Vagina (tissue), 2 donors: ENCODE results near the gene PTPRA. TPM values are rescaled to one million over a fixed set of nuclear protein-coding genes. Genes with fewer than 3 reads are reported as not detected.

Source experiments
- DNase-seq, 2 donors: peaks; one replicate each; pipeline ENCODE4 v3.0.0-alpha.2; 2017; ENCODE audit errors: extremely low spot score in 2 of 2
- H3K27ac ChIP-seq: fragments of 200-600 bp; sonication (generic); one replicate; pipeline ENCODE4 v1.5.1; 2019
- H3K27me3 ChIP-seq: fragments of 200-600 bp; sonication (generic); one replicate; pipeline ENCODE4 v1.5.1; 2019
- H3K36me3 ChIP-seq, 2 donors: fragments of 200-600 bp; sonication (generic); one replicate each; pipeline ENCODE4 v1.5.1; 2017 to 2019
- H3K4me1 ChIP-seq: fragments of 200-600 bp; sonication (generic); one replicate; pipeline ENCODE4 v1.5.1; 2019
- H3K4me3 ChIP-seq, 2 donors: fragments of 200-600 bp; sonication (generic); 1 replicate in 1 of 2; 2 replicates in 1 of 2; pipeline ENCODE4 v1.5.1; 2016 to 2019
- H3K9me3 ChIP-seq: fragments of 200-600 bp; sonication (generic); one replicate; pipeline ENCODE4 v1.5.1; 2019
- POLR2A ChIP-seq, 2 donors: fragments of 450-650 bp; IDR thresholded peaks; one replicate each; pipeline ENCODE4 v1.6.1; 2017; ENCODE audit warnings: antibody characterized with exemption in 2 of 2, mild to moderate bottlenecking in 2 of 2, moderate library complexity in 2 of 2
- POLR2AphosphoS5 ChIP-seq, 2 donors: sonication (generic); formaldehyde crosslinking; IDR thresholded peaks; one replicate each; pipeline ENCODE4 v1.9.0; 2017; ENCODE audit warnings: antibody characterized with exemption in 2 of 2, mild to moderate bottlenecking in 2 of 2, low read depth in 1 of 2; ENCODE audit not compliant: insufficient read depth in 1 of 2
- intact Hi-C: fragments of 100-400 bp; cut with DNase I; formaldehyde crosslinking; loops from one replicate; pipeline ENCODE4 v1.15.1; 2023
- total RNA-seq: library from RNA; depleted of rRNA; stranded (reverse); fragments of >200 nt; gene quantifications from one replicate; pipeline ENCODE4 v1.2.3, GENCODE V29; 2016
- TF ChIP-seq, protein P1 (sequence below), 3 experiments: fragments of 450-650 bp in 2 of 3; fragments of 200-600 bp in 1 of 3; sonication (generic) in 1 of 3; IDR thresholded peaks; one replicate each; pipeline ENCODE4 v1.5.1; 2017 to 2019; ENCODE audit warnings: antibody characterized with exemption in 3 of 3, mild to moderate bottlenecking in 2 of 3, moderate library complexity in 2 of 3

The PTPRA gene
- total RNA-seq, 1 donor from 2014 or later = 45.7 TPM

DNA sequence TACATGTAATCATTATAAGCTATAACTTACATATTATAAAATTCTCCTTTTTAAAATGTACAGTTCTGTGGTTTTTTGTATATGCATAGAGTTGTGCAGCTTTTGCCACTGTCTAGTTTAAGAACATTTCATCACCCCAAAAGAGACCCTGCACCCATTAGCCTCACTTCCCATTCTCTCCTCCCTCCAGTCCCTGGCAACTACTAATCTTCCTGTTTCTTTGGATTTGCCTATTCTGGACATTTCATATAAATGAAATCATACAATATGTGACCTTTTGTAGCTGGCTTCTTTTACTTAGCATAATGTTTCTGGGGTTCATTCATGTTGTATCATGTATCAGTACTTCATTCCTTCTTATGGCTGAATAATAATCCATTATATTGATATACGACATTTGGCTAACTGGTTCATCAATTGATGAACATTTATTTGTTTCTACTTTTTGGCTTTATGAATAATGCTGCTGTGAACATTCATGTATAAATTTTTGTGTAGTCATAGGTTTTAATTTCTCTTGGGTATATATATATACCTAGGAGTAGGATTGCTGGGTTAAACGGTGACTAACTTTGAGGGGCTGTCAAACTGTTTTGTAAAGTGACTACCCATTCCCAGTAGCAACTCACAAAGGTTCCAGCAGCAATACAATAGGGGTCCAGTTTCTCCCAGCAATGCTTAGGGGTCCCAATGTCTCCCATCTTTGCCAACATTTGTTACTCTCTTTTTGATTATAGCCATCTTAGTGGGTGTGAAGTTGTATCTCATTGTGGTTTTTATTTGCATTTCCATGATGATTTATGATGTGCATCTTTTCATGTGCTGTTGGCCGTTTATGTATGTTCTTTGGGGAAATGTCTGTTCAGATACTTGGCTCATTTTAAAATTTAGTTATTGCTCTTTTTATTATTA, 10.7 kb downstream of the PTPRA start:
- Histone ChIP-seq H3K27me3 (no peaks in the 10 kb centered on the region), H3K9me3 (no peaks in the 10 kb centered on the region), H3K4me1 (peaks cover 37% of the 10 kb centered on the region), H3K4me3 (no peak overlapping the region), H3K27ac (no peak overlapping the region), H3K36me3 (no peaks in the 10 kb centered on the region)
- no peak for DNase-seq
- TF ChIP-seq POLR2A (IDR thresholded peaks at IDR 0.05) (no peak), POLR2AphosphoS5 (IDR thresholded peaks at IDR 0.05; ENCODE audit: insufficient read depth in 1 of 2, low read depth in 1 of 2) (no peak)
- TF ChIP-seq, protein P1, sequence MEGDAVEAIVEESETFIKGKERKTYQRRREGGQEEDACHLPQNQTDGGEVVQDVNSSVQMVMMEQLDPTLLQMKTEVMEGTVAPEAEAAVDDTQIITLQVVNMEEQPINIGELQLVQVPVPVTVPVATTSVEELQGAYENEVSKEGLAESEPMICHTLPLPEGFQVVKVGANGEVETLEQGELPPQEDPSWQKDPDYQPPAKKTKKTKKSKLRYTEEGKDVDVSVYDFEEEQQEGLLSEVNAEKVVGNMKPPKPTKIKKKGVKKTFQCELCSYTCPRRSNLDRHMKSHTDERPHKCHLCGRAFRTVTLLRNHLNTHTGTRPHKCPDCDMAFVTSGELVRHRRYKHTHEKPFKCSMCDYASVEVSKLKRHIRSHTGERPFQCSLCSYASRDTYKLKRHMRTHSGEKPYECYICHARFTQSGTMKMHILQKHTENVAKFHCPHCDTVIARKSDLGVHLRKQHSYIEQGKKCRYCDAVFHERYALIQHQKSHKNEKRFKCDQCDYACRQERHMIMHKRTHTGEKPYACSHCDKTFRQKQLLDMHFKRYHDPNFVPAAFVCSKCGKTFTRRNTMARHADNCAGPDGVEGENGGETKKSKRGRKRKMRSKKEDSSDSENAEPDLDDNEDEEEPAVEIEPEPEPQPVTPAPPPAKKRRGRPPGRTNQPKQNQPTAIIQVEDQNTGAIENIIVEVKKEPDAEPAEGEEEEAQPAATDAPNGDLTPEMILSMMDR (IDR thresholded peaks at IDR 0.05) = no peak
- intact Hi-C loops = no loop called here

DNA sequence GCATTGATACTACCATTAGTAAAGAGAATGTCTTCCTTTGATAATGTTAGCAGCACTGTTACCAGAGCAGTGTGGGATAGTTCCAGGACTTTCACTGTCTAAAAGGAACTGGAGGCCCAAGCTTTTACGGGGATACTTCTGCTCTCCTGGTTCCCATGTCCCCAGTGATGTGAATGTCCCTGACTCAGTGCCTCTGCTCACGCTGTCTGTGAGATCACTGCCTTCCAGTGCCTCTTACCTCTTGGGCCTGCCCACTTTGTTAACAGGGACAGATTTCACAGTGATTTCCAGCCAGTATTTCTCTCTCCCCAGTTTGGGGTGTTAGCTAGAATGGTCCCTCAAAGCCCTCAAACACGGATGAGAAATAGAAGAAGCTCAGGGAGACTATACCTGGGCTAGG, 14.4 kb downstream of the PTPRA start:
- TF ChIP-seq POLR2AphosphoS5 (IDR thresholded peaks at IDR 0.05; ENCODE audit: insufficient read depth in 1 of 2, low read depth in 1 of 2) = no peak
- no peak for TF ChIP-seq POLR2A (IDR thresholded peaks at IDR 0.05)
- TF ChIP-seq, protein P1 (IDR thresholded peaks at IDR 0.05) = no peak
- H3K4me1 ChIP-seq = peaks cover 36% of the 10 kb centered on the region
- intact Hi-C loops = no loop called here

DNA sequence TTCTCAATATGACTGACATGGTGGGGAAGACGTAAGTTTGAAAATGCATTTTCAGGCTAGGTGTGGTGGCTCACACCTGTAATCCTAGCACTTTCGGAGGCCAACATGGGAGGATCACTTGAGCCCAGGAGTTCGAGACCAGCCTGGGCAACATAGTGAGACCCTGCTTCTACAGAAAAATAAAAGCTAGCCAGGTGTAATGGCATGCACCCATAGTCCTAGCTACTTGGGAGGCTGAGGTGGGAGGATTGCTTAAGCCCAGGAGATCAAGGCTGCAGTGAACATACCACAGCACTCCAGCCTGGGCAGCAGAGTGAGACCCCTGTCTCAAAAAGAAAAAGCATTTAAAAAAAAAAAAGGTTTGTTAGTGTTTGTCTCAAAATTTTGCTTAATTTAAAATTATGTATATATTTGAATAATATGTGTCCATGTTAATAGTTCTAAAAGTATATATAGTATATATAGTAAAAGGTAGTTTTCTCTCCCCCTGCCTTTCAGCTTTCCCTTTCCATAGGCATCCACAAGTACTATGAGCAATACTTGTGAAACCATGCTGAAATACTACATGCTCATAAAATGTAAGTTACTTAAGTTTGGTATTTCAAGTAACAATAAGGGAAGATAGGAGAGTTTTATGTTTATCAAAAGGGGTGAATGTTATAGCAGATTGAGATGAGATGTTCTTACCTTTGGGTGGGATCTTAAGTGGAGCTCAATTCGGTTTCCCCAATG, 15.1 kb downstream of the PTPRA start:
- no peak overlapping the region for H3K4me3 ChIP-seq
- no peak overlapping the region for H3K27ac ChIP-seq
- TF ChIP-seq, protein P1 (IDR thresholded peaks at IDR 0.05) = no peak
- no peak for TF ChIP-seq POLR2AphosphoS5 (IDR thresholded peaks at IDR 0.05; ENCODE audit: insufficient read depth in 1 of 2, low read depth in 1 of 2)
- no peak for TF ChIP-seq POLR2A (IDR thresholded peaks at IDR 0.05)
- no peak for DNase-seq
- no peaks in the 10 kb centered on the region for H3K9me3 ChIP-seq
- peaks cover 36% of the 10 kb centered on the region for H3K4me1 ChIP-seq
- no peaks in the 10 kb centered on the region for H3K36me3 ChIP-seq
- intact Hi-C loops = no loop called here
- no peaks in the 10 kb centered on the region for H3K27me3 ChIP-seq

More for the DNA sequence above, 14.4 kb downstream of the PTPRA start:
- Histone ChIP-seq H3K4me3 (no peak overlapping the region), H3K27ac (no peak overlapping the region), H3K27me3 (no peaks in the 10 kb centered on the region), H3K36me3 (no peaks in the 10 kb centered on the region), H3K9me3 (no peaks in the 10 kb centered on the region)
- DNase-seq = no peak

DNA sequence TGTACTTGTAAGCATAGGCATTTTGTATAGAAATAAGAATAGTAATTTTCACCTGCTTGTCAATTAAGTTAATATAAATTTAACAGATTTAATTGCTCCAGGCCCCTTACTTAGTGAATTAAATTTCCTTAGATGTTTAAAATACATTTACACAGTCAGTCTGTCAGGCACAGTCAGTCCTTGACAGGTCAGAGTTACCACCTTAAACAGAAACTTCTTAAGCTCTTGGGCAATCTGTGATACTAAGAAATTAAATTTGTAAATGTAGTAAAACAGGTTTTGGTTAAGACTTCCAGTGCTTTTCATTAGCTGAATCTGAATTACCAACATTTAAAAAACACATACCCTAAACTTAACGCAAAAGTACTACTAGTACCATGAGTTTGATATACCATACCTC, 15.9 kb downstream of the PTPRA start:
- Histone ChIP-seq H3K4me1 (peaks cover 30% of the 10 kb centered on the region), H3K27ac (no peak overlapping the region), H3K27me3 (no peaks in the 10 kb centered on the region), H3K9me3 (no peaks in the 10 kb centered on the region), H3K4me3 (no peak overlapping the region), H3K36me3 (no peaks in the 10 kb centered on the region)
- TF ChIP-seq POLR2A (IDR thresholded peaks at IDR 0.05) = no peak
- TF ChIP-seq POLR2AphosphoS5 (IDR thresholded peaks at IDR 0.05; ENCODE audit: insufficient read depth in 1 of 2, low read depth in 1 of 2) = no peak
- TF ChIP-seq, protein P1 (IDR thresholded peaks at IDR 0.05) = no peak
- intact Hi-C loops = no loop called here
- no peak for DNase-seq
